HG02763 (cell line): ENCODE measurements around the gene SNCB.

ENCODE experiments used
- ATAC-seq: cut with Tn5 transposase; IDR thresholded peaks from one replicate; pipeline ENCODE4 v1.9.1; 2021; ENCODE audit warnings: mild to moderate bottlenecking, moderate library complexity; ENCODE audit not compliant: unreplicated experiment

SNCB gene

GRCh38 chr5:176661676-176662075, 31.3 kb upstream of the SNCB start:
- ATAC-seq, result no peak

GRCh38 chr5:176660860-176661641, 30.7 kb upstream of the SNCB start:
- ATAC-seq, result peak; percentile 44

- peak; percentile 17 for ATAC-seq
These were observed 30.2 kb upstream of the SNCB start for GRCh38 chr5:176660530-176660859.

- ATAC-seq, result no peak
These were observed 29.6 kb upstream of the SNCB start for GRCh38 chr5:176659860-176660461.

- ATAC-seq, result no peak
These were observed 29.1 kb upstream of the SNCB start for GRCh38 chr5:176659512-176659839.

GRCh38 chr5:176658817-176659511, 28.6 kb upstream of the SNCB start:
- no peak for ATAC-seq

- no peak for ATAC-seq
These were observed 27.8 kb upstream of the SNCB start for GRCh38 chr5:176658007-176658599.

GRCh38 chr5:176656467-176656990, 26.2 kb upstream of the SNCB start:
- no peak for ATAC-seq

GRCh38 chr5:176654856-176655255, 24.5 kb upstream of the SNCB start:
- no peak for ATAC-seq

- no peak for ATAC-seq
These were observed 23.4 kb upstream of the SNCB start for GRCh38 chr5:176653401-176654385.

- no peak for ATAC-seq
These were observed 21.8 kb upstream of the SNCB start for GRCh38 chr5:176652136-176652535.

GRCh38 chr5:176651472-176651980, 21.2 kb upstream of the SNCB start:
- no peak for ATAC-seq

GRCh38 chr5:176650354-176650884, 20.1 kb upstream of the SNCB start:
- ATAC-seq, result no peak

- no peak for ATAC-seq
These were observed 18.3 kb upstream of the SNCB start for GRCh38 chr5:176648474-176649194.

GRCh38 chr5:176647843-176648473, 17.6 kb upstream of the SNCB start:
- no peak for ATAC-seq

- ATAC-seq, result peak; percentile 93
These were observed 16.9 kb upstream of the SNCB start, which contains the start of gene TSPAN17 for GRCh38 chr5:176647030-176647842. TSPAN17 (plus strand) TSS chr5:176647484; CDS start chr5:176647616, 132 bp downstream.

GRCh38 chr5:176646707-176647029, 16.3 kb upstream of the SNCB start:
- ATAC-seq, result no peak
